Heart left ventricle (tissue), 16 donors: Measurements from ENCODE around the gene SLC41A1. TPM values are rescaled to one million over a fixed set of nuclear protein-coding genes. Genes with fewer than 3 reads are reported as not detected.
A peak's percentile ranks its signal among the peaks of the same experiment; 100 is the strongest.
"Not testable (repeated sequence)": the region's sequence is repeated elsewhere in the genome, so short reads cannot be mapped to it uniquely, and the experiment has no call there.

Source experiments
- ATAC-seq, 4 donors: fragments of 200-7000 bp; cut with Tn5 transposase; one replicate each; pipeline ENCODE4 v1.9.1; 2020 to 2022; ENCODE audit warnings: moderate library complexity in 4 of 4, mild to moderate bottlenecking in 3 of 4, moderate number of reproducible peaks in 1 of 4
- DNase-seq, 5 donors: peaks; one replicate each; pipeline ENCODE4 v3.0.0-alpha.2; 2020
- H3K27ac ChIP-seq, 12 donors: fragments of 200-600 bp; sonication (generic) in 4 of 12; one replicate each; pipeline versions ENCODE4 v1.5.0 to v1.8.0; 2016 to 2022; ENCODE audit warnings: mild to moderate bottlenecking in 2 of 12
- H3K27me3 ChIP-seq, 9 donors: fragments of 200-600 bp; sonication (generic) in 2 of 9; one replicate each; pipeline versions ENCODE4 v1.5.1 to v1.8.0; 2016 to 2022; ENCODE audit warnings: mild to moderate bottlenecking in 3 of 9
- H3K36me3 ChIP-seq, 9 donors: fragments of 200-600 bp; sonication (generic) in 2 of 9; one replicate each; pipeline versions ENCODE4 v1.5.0 to v1.8.0; 2018 to 2022; ENCODE audit warnings: mild to moderate bottlenecking in 2 of 9
- H3K4me1 ChIP-seq, 12 donors: fragments of 200-600 bp; sonication (generic) in 4 of 12; one replicate each; pipeline versions ENCODE4 v1.5.0 to v1.8.0; 2016 to 2022; ENCODE audit warnings: mild to moderate bottlenecking in 3 of 12
- H3K4me3 ChIP-seq, 12 donors: fragments of 200-600 bp; sonication (generic) in 4 of 12; one replicate each; pipeline versions ENCODE4 v1.5.0 to v1.8.0; 2017 to 2022; ENCODE audit warnings: mild to moderate bottlenecking in 9 of 12, moderate library complexity in 4 of 12
- H3K9me3 ChIP-seq, 12 donors: fragments of 200-600 bp; sonication (generic) in 4 of 12; one replicate each; pipeline versions ENCODE4 v1.5.0 to v1.8.0; 2016 to 2022; ENCODE audit warnings: mild to moderate bottlenecking in 1 of 12
- POLR2A ChIP-seq, 2 donors: fragments of 450-650 bp; IDR thresholded peaks; one replicate each; pipeline ENCODE4 v1.6.1; 2017; ENCODE audit warnings: antibody characterized with exemption in 2 of 2, mild to moderate bottlenecking in 2 of 2, moderate library complexity in 2 of 2
- WGBS, 4 donors: extraction: QIAGEN DNeasy Blood & Tissue Kit in 2 of 4; methylation state at CpG; one replicate each; pipeline versions ENCODE4 v1.1.5 to v1.1.7; 2013 to 2018; 5-methylcytosine and 5-hydroxymethylcytosine counted together
- intact Hi-C, 10 donors: fragments of 100-400 bp; cut with DNase I; formaldehyde crosslinking; loops; one replicate each; pipeline versions ENCODE4 v1.11.1 to v1.14.2; 2022
- polyA plus RNA-seq, 2 donors: library from polyadenylated mRNA; stranded (reverse); fragments of 200-250 nt; gene quantifications; one replicate each; pipeline ENCODE4 v1.2.3, GENCODE V29; 2013
- total RNA-seq, 9 donors: library from RNA; depleted of rRNA in 2 of 9; stranded (reverse); fragments of >200 nt in 2 of 9; fragmentation: NEBNext Ultra II Directional in 3 of 9; extraction: Animal tissue kit (Norgen Biotek cat#: 25700) in 3 of 9; gene quantifications; one replicate each; pipeline versions ENCODE4 v1.1.0 to v1.2.4, GENCODE V29; 2016 to 2023
- TF ChIP-seq, protein P1 (sequence below), 12 donors: fragments of 200-600 bp; sonication (generic) in 4 of 12; IDR thresholded peaks; one replicate each; pipeline versions ENCODE4 v1.5.0 to v1.8.0; 2018 to 2022; ENCODE audit warnings: antibody characterized with exemption in 12 of 12, mild to moderate bottlenecking in 5 of 12
- donor health status: ischemic (EF 13 %, LVEDD 7.1; RV severe dilation, severe dysfunction).
- donor health status: healthy with polysubstance abuse.
- donor health status: DM: no; HTN: yes; CAD: no.
- donor health status: DM: no; HTN: no; CAD: no.
- donor health status: ischemic (EF 25% LVEDD 6.9; RV normal size, moderate dysfunction).
- donor health status: ischemic (EF 25% LVEDD 5.7; RV mildly dilated, moderate dysfunction).
- donor health status: healthy.
- donor health status: DM: yes; HTN: yes; CAD: no.
- donor health status: ischemic (EF 35%, LVEDD 5.7; RV mildly dilated, moderate dysfunction).
- donor health status: nonischemic (EF 11% LVEDD 7.7; RV severe dilation, severe dysfunction).
- donor health status: DM: yes; HTN: yes; CAD: no.
- donor health status: PGD.
- donor health status: ischemic (EF 29% LVEDD 5.4; RV normal size, mild dysfunction).
- donor health status: nonischemic (EF 23%, LVEDD 6.1; RV moderate dilation, normal function).

Gene SLC41A1
- total and polyA plus RNA-seq, 11 donors: 146 to 442 (median 298) TPM

GRCh38 chr1:205826995-205827394 lies 14.0 kb upstream of the SLC41A1 start:
- H3K4me1 ChIP-seq: peaks cover 0 to 26% (median 18%) of the 10 kb centered on the region in 12 donors
- DNase-seq: no peak
- WGBS, 4 donors: 51 to 69% (median 63%) methylated on average over 3 of the region's 3 CpGs
- TF ChIP-seq POLR2A (IDR thresholded peaks at IDR 0.05): no peak
- TF ChIP-seq, protein P1, sequence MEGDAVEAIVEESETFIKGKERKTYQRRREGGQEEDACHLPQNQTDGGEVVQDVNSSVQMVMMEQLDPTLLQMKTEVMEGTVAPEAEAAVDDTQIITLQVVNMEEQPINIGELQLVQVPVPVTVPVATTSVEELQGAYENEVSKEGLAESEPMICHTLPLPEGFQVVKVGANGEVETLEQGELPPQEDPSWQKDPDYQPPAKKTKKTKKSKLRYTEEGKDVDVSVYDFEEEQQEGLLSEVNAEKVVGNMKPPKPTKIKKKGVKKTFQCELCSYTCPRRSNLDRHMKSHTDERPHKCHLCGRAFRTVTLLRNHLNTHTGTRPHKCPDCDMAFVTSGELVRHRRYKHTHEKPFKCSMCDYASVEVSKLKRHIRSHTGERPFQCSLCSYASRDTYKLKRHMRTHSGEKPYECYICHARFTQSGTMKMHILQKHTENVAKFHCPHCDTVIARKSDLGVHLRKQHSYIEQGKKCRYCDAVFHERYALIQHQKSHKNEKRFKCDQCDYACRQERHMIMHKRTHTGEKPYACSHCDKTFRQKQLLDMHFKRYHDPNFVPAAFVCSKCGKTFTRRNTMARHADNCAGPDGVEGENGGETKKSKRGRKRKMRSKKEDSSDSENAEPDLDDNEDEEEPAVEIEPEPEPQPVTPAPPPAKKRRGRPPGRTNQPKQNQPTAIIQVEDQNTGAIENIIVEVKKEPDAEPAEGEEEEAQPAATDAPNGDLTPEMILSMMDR (IDR thresholded peaks at IDR 0.05): no peak
- intact Hi-C loops: no loop called here
- H3K27ac ChIP-seq: peak overlapping the region in 9 of 12 donors; percentile 50 to 73 (median 54)
- no peaks in the 10 kb centered on the region for H3K36me3 ChIP-seq
- peak in 1 of 4 donors; percentile 3 for ATAC-seq
- H3K9me3 ChIP-seq: peaks cover 0 to 11% (median 0%) of the 10 kb centered on the region in 12 donors
- no peak overlapping the region for H3K4me3 ChIP-seq
- no peaks in the 10 kb centered on the region for H3K27me3 ChIP-seq

DNA sequence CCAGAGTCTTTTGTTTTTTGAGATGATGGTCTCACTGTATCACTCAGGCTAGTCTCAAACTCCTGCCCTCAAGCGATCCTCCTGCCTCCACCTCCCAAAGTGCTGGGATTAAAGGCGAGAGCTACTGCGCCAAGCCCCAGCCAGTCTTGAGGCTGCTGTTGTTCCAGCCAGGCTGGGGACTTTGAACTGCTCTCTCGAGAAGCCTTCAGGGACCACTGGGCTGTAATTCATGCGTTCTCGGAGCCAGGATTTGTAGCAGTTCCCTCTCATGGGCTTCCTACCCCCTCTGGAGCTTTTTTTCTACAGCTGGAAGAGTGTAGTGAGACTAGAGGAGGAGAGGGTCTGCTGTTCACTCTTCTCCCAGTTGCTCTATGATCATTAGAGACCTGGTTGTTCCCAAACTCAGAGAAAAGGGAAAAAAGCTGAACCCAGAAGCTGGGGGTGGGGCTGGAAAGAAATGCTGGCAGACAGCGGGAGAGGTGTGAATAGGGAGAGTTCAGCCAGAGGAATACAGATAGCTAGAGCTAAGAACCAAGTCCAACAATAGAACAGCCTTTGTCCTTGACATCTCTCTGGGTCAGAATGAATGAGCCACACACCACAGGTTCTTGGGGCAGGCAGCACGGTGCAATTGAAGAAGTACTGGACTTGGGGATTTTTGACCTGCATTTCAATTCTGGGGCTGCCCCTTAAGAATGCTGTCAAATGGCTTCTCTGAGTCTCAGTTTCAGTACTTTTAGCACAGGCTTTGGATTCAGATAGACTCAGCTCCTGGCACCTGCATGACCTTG lies 13.2 kb upstream of the SLC41A1 start:
- intact Hi-C loops: no loop called here
- peak in 1 of 5 donors; percentile 37 for DNase-seq

GRCh38 chr1:205824180-205824579 lies 11.2 kb upstream of the SLC41A1 start:
- Histone ChIP-seq H3K9me3 (peaks cover 0 to 11% (median 0%) of the 10 kb centered on the region in 12 donors), H3K36me3 (no peaks in the 10 kb centered on the region), H3K4me1 (peaks cover 0 to 23% (median 17%) of the 10 kb centered on the region in 12 donors), H3K27me3 (no peaks in the 10 kb centered on the region), H3K27ac (no peak overlapping the region), H3K4me3 (no peak overlapping the region)
- intact Hi-C loops: no loop called here
- no peak for ATAC-seq
- TF ChIP-seq, protein P1 (IDR thresholded peaks at IDR 0.05): no peak
- no peak for TF ChIP-seq POLR2A (IDR thresholded peaks at IDR 0.05)
- 93 to 99% (median 97%) methylated on average over 5 of the region's 5 CpGs for WGBS, 4 donors
- no peak for DNase-seq

More for the DNA sequence above, 13.2 kb upstream of the SLC41A1 start:
- TF ChIP-seq POLR2A (IDR thresholded peaks at IDR 0.05): no peak
- TF ChIP-seq, protein P1 (IDR thresholded peaks at IDR 0.05): no peak
- peaks cover 0 to 23% (median 17%) of the 10 kb centered on the region in 12 donors for H3K4me1 ChIP-seq
- peak; percentile 83 to 95 (median 92) for ATAC-seq
- WGBS, 4 donors: 52 to 56% (median 55%) methylated on average over 8 of the region's 8 CpGs
- H3K4me3 ChIP-seq: no peak overlapping the region
- no peaks in the 10 kb centered on the region for H3K36me3 ChIP-seq
- H3K9me3 ChIP-seq: peaks cover 0 to 11% (median 0%) of the 10 kb centered on the region in 12 donors
- peak overlapping the region in 9 of 12 donors; percentile 50 to 73 (median 54) for H3K27ac ChIP-seq
- H3K27me3 ChIP-seq: no peaks in the 10 kb centered on the region

DNA sequence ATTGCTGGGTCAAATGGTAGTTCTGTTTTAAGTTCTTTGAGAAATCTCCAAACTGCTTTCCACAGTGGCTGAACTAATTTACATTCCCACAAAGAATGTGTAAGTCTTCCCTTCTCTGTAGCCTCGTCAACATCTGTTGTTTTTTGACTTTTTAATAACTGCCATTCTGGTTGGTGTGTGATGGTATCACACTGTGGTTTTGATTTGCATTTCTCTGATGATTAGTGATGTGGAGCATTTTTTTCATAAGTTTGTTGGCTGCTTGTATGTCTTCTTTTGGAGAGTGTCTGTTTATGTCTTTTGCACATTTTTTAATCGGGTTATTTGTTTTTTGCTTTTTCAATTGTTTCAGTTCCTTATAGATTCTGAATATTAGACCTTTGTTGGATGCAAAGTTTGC lies 10.3 kb upstream of the SLC41A1 start:
- DNase-seq, H3K27me3 ChIP-seq, ATAC-seq, H3K4me3 ChIP-seq, intact Hi-C loops, H3K27ac ChIP-seq, H3K36me3 ChIP-seq: not testable (repeated sequence)
- Histone ChIP-seq H3K4me1 (peaks cover 0 to 23% (median 17%) of the 10 kb centered on the region in 12 donors), H3K9me3 (peaks cover 0 to 11% (median 0%) of the 10 kb centered on the region in 12 donors)
- WGBS, 4 donors: 92 to 97% (median 94%) methylated on average over 2 of the region's 2 CpGs
